ENCODE data around the gene ATF6.

DNA sequence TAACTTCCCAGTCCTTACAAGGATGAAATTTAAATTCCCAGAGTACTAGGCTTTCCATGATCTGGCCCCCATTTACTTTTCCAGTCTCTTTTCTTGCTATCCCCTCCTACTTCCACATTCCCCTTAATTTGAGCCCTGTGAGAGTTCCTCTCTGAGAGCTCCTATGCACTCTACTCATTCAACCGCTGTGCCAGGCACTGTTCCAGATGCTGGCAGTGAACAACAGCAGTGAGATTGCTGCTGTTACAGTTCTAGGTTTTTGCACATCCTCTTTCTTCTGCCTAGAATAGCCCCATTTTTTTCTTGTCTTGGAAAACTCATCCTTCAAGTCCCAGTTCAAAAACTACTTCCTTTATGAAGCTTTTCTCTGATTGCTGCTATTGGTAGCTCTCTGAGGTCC, 18.8 kb downstream of the ATF6 start:
- TF ChIP-seq, protein P1, sequence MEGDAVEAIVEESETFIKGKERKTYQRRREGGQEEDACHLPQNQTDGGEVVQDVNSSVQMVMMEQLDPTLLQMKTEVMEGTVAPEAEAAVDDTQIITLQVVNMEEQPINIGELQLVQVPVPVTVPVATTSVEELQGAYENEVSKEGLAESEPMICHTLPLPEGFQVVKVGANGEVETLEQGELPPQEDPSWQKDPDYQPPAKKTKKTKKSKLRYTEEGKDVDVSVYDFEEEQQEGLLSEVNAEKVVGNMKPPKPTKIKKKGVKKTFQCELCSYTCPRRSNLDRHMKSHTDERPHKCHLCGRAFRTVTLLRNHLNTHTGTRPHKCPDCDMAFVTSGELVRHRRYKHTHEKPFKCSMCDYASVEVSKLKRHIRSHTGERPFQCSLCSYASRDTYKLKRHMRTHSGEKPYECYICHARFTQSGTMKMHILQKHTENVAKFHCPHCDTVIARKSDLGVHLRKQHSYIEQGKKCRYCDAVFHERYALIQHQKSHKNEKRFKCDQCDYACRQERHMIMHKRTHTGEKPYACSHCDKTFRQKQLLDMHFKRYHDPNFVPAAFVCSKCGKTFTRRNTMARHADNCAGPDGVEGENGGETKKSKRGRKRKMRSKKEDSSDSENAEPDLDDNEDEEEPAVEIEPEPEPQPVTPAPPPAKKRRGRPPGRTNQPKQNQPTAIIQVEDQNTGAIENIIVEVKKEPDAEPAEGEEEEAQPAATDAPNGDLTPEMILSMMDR (IDR thresholded peaks at IDR 0.05; ENCODE audit: low read depth, low read length, poor library complexity, severe bottlenecking) = no peak
- no peak for TF ChIP-seq EZH2phosphoT487 (IDR thresholded peaks at IDR 0.05; ENCODE audit: borderline replicate concordance, low read length)

Measured in DOHH2 (cell line).